Measurements from ENCODE around the gene CEP57L1. TPM values are rescaled to one million over a fixed set of nuclear protein-coding genes. Genes with fewer than 3 reads are reported as not detected.

The CEP57L1 gene
- total RNA-seq (2014; rRNA removed; shearing (Covaris generic)), result 43.8 and 77.3 TPM in 2 replicates

DNA sequence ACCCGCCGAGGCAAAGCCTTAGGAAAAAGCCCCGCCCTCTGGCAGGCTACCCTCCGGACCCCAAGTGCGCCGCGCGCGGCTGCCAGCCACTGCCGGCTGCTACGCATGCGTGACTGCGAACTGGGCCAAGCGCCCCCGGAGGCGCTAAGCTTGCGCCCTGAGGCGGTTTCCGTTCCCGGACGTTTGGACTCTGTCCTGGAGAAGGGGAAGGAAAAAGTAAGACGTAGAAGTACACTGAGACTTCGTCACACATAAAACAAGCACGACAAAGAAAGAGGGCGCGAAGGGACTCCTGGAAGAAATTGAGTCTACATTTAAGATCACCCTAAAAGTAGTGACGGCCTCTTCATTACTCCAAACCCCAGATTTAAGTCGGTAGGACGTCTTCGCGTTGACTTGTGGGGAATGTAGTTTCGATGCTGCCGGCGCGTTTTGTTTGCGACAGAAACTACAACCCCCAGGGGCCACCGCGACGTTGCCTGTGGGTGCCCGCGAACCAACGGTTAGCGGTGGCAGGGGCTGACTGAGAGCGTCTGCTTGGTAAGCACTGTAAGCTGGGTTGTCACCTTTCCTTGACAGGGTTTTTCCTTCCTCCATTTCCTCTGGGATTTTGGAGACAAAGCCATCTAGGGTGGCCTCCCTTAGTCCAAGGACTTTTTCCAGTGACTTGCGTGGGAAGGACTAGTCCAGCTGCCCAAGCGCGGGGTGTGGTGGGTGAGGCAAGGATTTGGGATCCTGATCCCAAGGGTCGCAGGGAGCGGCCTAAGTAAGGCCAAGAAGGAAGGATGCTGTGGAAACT lies at the start of gene CEP57L1:
Gene CEP57L1 (plus strand): TSS at position 472 of the 799 bp plus-strand sequence. CDS start 49,715 bp downstream, outside the sequence.
- DNase-seq (ENCODE audit: low read depth), result peak; percentile 95

DNA sequence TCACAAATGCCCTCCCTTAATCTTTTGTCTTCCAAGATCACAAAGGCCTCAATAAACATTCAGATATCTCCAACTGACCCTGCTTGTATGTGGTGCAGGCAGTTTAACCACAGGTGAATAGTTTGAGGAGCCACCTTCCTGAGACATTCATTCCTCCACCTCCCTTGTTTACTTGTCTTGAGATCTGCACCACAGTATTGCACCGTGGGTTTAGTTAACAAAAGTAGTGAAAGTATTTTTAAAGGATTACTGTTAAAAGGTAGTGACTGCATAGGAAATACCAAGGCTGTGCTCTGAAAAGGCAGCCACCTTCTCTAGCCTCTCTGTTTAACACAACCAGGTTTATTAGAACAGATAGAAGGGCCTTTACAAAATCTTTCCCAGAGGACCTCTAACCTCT lies 47.1 kb upstream of the CEP57L1 start:
- no peak for DNase-seq (ENCODE audit: low read depth)

DNA sequence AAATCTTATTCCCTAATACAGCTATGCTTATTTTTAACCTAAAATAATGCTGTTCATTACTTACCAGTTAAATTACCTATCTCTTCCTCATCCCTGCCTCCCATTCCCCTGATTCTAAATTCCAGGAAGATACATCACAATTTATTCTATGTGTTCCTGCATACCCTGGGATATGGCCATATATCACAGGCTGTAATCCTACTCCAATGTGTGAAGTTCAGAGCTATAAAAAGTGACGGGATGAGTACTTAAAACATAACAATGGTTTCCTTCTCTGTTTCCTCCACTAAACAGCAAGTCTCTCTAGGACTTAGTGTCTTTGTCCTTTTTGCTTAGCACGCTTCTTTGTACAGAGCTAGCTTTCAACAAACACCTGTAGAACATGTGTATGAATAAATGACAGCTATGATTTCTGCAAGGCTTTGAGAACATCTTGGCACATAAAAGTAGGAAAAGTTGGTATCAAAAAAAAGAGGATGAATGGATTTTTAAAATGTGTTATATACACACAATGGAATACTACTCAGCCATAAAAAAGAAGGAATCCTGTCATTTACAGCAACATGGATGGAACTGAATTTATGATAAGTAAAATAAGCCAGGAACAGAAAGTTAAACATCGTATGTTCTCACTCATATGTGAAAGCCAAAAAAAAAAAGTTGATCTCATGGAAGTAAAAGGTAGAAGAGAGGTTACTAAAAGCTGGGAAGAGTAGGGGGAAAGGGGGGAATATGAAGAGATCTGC lies 46.5 kb upstream of the CEP57L1 start:
- no peak for DNase-seq (ENCODE audit: low read depth)

DNA sequence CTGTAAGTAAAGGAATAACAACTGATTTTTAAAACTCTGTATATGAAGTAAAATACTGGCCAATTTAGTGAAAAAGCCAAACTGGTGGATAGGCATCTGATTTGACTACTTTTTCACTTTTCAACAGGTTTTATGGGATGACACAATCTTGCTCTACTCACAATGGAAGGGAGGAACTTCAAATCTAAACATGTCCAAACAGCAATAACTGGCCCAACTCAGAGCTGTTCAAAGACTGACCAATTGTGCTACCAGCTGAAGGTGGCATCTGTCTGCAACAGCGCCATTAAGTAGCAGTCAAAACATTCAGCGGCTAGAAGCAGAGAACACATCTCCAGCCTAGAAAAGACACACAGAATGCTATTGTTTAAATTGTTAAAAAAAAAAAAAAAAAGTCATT lies 45.3 kb upstream of the CEP57L1 start:
- peak; percentile 22 for DNase-seq (ENCODE audit: low read depth)

DNA sequence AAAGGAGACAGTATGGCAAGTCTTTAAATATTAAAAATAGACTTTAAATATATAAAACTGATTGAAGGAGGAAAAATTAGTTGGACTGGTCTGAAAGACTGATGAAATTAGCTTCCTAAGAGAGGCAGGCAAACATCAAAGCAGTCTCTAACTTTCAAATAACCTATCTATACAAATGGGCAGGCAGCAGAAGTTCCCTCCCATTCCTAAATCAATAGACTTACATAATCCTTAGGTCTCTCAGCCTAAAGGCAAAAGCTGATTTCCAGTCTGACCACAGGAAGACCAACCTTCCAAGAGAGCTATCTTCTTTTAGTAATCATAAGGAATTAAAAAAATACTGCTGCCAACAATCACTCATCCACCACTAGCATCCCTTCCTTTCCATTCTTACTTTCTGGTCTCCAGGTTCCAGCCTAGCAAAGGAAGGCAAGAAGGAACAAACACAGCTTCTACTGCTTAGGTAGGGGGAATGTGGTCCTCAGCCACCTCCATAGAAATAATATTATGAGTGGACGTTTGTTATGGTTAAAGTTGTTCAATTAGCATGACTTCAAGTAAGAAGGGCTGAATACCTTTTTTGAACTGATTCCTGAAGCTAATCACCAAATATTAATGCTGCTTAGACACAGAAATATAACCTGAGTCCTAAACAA lies 44.7 kb upstream of the CEP57L1 start:
- no peak for DNase-seq (ENCODE audit: low read depth)

DNA sequence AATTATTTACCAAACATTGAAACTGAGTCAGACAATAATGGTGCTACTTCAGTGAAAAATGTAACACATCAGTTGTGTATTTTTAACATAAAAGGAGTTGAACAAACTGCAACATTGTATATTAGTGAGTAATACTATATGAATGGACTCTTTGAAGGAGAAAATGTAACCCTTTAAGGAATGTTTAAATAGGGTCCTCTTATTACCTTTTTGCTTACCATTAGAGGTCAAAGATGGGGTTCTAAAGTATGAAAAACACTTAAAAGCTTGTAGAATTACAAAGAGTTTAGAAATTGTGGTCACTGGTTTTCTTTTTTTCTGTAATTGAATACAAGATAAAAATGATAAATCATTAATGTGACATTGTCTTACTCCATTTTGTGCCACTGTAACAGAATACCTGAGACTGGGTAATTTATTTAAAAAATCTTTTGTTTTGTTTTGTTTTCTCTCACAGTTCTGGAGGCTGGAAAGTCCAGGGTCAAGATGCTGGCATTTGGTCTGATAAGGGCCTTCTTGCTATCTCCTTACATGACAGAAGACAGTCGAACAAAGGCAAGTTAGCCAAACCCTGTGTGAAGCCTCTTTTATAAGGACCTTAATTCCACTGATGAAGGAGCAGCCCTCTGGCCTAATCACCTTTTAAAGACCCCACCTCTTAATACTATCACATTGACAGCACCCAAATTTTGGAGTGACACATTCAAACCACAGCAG lies 43.8 kb upstream of the CEP57L1 start:
- no peak for DNase-seq (ENCODE audit: low read depth)

DNA sequence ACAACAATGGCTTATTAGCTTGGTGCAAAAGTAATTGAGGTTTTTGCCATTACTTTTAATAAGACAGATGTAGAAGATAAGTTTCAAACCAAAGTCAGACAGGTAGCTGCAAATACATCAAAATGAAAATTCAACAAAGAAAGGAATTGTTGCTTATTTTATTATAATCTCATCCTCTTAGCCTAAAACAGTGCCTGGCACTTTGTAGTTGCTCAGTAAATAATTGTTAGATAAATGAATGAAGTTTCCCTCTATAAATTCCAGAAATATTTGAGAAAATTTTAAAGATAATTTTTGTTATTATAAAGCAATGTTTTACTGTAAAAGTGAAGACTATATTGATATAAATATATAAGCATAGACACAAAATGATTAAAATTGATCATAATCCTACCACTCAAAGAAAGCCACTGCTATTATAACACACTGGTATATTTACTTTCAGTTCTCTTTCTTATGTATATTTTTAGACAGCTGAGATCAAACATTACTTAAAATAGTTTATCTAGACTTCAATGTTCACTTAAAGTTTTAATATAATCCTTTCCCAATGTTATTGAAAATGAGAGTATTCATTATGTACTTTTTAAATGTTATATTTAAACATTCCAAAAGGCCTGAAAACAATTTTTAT lies 43.2 kb upstream of the CEP57L1 start:
- no peak for DNase-seq (ENCODE audit: low read depth)

DNA sequence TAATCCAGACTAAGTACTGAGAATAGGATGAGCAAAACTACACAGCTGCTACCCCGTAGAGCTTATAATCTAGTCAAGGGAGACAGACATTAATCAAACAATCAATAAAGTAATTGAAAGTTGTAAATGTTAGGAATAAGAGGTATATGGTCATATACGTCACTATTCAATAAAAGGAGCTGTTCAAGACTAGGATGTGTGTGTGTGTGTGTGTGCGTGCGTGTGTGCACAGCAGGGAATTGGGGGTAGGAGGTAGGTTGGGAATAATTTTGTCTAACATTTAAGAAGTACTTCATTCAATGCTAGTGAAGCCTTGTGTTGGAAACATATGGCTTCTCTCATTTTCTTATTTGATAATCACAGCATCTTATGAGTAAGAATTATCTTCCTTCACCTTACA lies 42.5 kb upstream of the CEP57L1 start:
- no peak for DNase-seq (ENCODE audit: low read depth)

DNA sequence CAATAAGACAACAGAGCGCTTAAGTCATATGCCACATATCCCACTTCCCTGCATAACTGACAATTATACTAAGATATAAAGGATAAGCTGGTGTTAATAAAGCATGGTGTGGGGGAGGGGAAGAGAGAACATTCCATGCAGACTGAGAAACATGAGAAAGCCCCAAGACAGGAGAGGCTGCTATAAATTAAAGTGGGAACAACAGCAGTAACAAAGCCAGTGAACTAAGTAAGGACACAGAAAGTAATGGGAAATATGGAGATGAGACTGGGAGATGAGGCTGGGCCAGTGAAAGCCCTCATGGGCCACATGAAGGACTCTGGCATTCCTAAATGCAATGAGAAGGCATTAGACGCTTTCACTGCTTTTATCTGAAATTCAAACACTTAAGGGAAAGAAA lies 42.0 kb upstream of the CEP57L1 start:
- no peak for DNase-seq (ENCODE audit: low read depth)

DNA sequence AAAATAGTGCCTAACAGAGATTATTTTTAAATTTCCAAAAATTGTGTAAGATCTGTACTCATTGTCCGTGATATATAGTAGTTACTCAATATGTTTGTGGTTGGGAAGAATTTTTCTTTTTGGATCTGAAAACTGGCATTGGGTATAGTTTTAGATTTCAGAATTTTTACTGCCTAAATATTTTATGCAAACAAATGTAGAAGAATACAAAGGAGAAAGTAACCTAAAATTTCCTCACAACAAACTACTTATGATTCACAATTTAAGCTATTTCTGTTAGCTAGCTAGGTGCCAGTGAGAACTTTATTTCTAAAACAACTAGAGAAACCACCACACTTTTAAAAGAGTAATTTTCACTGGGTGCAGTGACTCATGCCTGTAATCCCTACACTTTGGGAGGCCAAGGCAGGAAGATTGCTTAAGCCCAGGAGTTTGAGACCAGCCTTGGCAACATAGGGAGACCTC lies 39.5 kb upstream of the CEP57L1 start:
- DNase-seq (ENCODE audit: low read depth), result peak; percentile 23

DNA sequence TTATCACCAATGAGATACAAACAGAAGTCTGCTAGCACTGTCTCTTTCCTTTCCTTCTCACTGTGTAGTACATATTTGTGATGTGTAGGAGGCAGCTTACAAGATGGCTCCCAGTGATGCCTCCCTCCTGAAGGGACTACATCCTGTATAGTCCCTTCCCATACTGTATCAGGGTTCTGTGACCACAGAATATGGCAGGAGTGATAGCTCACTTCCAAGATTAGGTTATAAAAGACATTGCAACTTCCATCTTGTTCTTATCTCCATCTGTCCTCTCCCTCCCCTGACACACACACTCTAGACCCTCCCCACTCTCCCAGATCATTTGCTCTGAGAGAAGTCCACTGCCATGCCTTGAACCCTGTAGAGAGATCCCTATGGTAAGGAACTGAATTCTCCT lies 38.6 kb upstream of the CEP57L1 start:
- no peak for DNase-seq (ENCODE audit: low read depth)

DNA sequence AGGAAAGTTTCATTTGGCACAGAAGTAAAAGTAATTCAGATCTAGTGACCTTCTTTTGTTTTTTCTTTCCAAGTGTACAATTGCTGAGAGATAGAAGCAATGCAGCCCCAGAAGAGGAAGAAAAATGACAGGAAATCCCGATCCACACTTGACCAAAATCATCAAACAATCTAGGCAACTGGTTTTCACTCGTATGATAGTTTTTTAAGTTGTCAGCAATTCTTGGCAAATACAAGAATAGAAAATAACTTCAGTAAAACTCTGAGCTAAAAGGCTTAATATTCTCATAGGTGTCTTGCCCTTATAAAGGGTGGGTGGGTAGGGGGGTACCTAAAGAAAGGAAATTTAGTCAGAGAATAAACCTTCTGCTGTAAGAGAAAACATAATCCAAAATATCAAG lies 36.7 kb upstream of the CEP57L1 start:
- no peak for DNase-seq (ENCODE audit: low read depth)

DNA sequence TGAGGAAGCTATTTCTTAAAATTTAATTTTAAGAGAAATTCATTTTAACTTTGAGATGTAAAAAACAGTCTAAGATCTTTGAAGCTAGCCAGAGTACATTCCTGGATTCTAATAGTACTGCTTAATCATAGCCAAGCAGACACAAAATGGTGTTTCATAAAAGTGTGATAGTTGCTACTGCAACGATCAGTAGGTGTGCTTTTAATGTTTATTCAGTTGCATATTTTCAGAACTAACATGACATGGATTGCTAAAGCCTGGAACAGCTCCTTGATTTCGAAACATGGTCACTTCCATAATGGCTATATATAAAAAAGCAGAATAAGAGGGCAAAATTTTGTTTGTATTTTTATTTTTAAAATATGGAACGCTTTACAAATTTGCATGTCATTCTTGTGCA lies 36.2 kb upstream of the CEP57L1 start:
- DNase-seq (ENCODE audit: low read depth), result no peak

DNA sequence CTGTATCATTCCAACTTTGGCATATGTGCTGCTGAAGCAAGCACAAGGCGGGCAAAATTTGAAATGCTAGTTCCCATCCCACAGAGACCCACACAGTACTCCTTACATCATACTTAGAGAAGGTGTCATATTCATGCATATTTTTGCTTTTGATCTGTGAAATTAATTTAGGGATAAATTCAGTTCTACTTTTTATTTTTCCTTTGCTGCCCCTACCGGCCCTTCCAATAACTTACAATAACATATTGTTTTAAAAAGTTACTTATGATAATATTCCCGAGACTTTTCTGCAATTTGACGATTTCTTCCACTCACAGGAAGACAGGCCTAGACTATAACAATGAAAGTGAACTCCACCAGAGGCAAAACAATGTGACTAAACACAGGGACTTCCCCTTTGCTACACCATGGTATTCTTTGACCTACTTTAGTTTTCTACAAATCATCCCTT lies 35.7 kb upstream of the CEP57L1 start:
- no peak for DNase-seq (ENCODE audit: low read depth)

DNA sequence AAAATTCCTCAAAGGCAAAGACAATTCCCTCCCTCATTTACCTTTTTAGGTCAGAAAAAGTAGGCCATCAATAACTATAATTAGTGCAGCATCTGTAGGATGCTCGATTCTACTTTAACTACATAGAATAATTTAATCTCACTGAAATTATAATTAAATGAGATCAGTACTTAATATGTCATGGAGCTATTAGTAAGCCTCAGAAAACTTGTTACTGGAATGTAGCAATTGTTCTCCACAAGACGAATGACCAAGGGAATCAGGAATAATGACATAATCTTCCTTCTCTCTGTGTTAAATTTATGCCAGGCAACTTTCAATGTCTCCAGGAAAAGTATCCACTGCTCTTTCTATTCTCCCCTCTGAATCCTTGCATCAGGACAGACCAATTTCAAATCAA lies 34.7 kb upstream of the CEP57L1 start:
- no peak for DNase-seq (ENCODE audit: low read depth)

DNA sequence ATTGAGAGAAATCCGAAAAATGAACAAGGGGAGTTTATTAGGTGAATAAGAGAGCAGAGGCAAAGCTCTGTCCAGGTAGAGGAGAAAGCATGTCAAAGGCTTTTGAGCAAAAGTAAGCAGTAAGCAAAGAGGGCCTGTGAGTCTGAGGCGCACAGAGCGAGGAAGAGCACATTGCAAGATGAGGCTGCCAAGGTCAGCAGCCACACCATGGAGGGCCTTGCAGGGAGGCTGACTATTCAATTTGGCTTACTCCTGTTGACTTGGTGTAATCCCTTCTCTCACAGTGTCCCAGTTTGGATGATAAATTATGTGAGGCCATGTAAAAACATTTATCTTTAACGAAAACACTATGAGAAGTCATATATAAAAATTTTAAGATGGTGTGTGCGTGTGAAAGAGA lies 33.1 kb upstream of the CEP57L1 start:
- no peak for DNase-seq (ENCODE audit: low read depth)

DNA sequence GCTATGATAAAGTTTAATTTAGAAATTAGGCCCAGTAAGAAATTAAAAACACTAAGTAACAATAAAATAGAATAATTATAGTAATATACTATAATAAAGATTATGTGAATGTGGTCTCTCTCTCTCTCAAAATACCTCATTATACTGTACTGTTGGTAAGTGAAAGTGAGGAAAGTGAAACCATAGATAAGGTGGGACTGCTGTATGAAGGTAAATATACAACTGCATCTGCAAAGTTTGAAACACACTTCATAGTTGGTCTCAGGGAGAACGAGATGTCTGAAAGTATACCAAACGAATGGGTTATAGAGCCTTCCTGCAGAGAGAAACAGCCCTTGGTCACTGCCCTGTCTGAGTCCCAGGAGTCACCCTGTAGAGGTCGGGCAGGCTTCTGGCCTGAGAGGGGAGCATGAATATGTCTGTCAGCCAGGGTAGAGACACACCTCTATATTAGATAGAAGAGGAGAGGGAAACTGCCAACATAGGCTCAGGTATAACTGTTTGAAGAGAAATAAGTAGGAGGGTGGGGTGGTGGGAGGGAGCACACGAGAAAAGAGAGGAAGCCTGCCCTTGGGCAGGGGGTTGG lies 32.4 kb upstream of the CEP57L1 start:
- DNase-seq (ENCODE audit: low read depth), result no peak

DNA sequence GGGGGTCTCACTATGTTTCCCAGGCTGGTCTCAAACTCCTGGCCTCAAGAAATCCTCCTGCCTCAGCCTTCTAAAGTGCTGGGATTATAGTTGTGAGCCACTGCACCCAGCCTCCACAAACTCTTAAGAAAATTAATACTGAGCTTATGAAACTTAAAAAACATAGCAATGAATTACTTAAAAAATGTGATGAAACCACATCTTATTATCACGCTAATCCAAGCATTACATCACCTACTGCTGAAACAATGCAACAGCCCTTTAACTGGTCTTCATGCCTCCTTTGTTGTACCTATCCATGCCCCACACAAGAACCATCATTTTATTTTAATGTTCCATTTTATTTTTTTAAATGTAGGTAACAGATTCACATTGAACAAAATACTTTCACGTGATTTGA lies 25.6 kb upstream of the CEP57L1 start:
- DNase-seq (ENCODE audit: low read depth), result no peak

DNA sequence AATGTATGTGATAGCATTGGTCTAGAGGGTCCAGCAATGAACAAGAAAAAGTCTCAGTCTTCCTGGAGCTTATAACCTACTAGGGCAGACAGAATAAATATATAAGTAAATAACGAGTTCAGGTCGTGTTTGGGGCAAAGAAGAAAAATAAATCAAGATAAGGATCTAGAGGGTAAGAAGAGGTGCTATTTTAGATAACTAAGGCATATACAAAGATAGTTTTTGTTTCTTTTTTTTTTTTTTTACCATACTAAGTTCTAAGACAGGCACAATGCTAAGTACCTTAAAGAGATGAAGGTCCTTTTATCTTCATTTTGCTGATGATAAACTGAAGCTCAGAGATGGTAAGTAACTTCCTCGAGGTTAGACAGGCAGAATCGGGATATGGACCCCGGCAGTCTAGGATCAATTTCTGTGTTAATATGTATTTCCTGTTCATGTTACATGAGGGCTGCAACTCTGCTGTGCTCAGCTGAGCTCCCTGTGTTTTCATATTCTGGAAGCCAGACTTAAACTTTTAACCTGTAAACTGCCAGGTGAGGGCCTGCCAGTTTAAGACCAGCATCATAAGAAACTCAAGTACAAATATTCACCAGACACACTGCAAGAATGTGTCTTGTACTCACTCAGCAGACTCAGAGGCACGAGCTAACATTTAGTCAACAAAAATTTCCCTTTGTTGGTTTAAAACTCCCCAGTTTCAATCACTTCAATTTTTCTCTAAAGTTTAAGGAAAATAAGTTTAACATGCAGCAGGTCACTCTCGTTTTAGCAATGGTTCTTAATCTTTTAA lies 24.0 kb upstream of the CEP57L1 start:
- DNase-seq (ENCODE audit: low read depth), result no peak

Data from RPMI7951 (cell line).